Rectal smooth muscle tissue (tissue), 1 donor: Measurements from ENCODE around the gene DPEP2NB.

Experiments used
- H3K27ac ChIP-seq: one replicate; pipeline ENCODE4 v1.7.0; 2013; ENCODE audit warnings: low read depth, low read length, inconsistent platforms
- H3K27me3 ChIP-seq: one replicate; pipeline ENCODE4 v1.7.0; 2013; ENCODE audit warnings: low read length; ENCODE audit not compliant: control insufficient read depth, insufficient read depth
- H3K36me3 ChIP-seq: one replicate; pipeline ENCODE4 v1.7.0; 2013; ENCODE audit warnings: low read length; ENCODE audit not compliant: control insufficient read depth, insufficient read depth
- H3K4me1 ChIP-seq: one replicate; pipeline ENCODE4 v1.7.0; 2013; ENCODE audit warnings: low read length; ENCODE audit not compliant: control insufficient read depth, insufficient read depth
- H3K4me3 ChIP-seq: one replicate; pipeline ENCODE4 v1.7.0; 2013; ENCODE audit warnings: low read length
- H3K9ac ChIP-seq: one replicate; pipeline ENCODE4 v1.7.0; 2013; ENCODE audit warnings: low read length

Gene DPEP2NB

DNA sequence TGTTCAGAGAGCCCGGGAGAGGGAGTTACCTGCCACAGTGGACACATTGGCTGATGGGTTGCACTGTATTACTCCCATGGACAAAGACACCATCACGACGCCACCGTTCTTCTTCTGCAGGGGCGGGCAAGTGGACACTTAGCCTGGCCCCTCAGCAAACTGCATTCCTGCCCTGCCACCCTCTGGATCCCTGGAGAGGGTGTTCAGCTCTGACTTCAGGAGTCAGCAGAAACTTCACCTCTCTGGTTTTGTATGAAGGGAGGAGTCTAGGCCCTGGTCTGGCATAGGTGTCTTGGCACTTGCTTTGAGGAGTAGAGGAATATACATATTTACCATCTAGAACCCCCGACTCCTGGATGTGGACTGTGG is 25.7 kb downstream of the DPEP2NB start:
- Histone ChIP-seq H3K36me3 (no peaks in the 10 kb centered on the region), H3K27ac (no peak overlapping the region), H3K27me3 (no peaks in the 10 kb centered on the region), H3K9ac (no peak overlapping the region), H3K4me1 (peaks cover 4% of the 10 kb centered on the region), H3K4me3 (no peak overlapping the region)

DNA sequence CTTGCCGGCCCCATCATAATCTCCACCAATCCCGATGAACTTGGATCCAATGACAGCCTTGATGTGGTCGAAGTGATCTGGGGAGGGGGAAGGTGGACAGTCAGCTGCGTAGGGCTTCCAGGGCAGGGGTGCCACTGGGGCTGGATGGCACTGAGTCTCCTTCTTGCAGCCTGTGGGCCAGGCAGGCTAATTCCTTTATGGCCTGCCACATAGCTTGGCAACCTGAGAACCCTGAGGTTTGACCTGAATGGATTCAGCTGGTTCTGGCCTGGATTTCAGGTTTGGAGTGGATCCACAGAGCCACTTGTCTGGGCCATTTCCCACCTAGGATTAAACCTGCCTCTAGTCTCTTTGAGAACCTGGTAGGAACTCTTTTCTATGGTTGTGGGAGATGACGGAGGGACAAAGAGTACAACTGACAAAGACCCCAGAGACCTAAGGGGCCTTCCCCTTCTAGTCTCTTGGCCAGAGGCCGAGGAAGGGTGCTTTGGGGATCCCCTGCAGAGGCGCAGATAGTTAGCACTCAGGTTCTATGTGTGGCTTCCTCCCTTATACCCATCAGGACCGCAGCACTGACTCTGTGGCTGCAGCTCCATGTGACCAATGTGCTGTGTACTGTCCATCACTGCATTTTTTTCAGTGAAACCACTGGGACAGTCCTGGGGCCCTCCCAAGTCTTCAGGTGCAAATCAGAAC is 26.2 kb downstream of the DPEP2NB start:
- Histone ChIP-seq H3K36me3 (no peaks in the 10 kb centered on the region), H3K4me1 (peaks cover 4% of the 10 kb centered on the region), H3K27ac (no peak overlapping the region), H3K9ac (no peak overlapping the region), H3K4me3 (no peak overlapping the region), H3K27me3 (no peaks in the 10 kb centered on the region)

DNA sequence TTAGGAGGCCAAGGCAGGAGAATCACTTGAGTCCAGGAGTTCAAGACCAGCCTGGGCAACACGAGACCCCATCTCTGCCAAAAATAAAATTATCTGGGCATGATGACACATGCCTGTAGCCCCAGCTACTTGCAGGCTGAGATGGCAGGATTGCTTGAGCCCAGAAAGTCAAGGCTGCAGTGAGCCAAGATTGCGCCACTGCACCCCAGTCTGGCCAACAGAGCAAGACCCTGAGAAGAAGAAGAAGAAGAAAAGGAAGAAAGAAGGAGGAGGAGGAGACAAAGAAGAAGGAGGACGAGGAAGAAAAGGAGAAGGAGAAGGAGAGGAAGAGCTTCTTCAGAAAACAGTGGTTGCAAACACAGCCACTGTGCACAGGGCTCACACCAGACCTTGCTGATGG is 27.0 kb downstream of the DPEP2NB start:
- Histone ChIP-seq H3K27ac (no peak overlapping the region), H3K9ac (no peak overlapping the region), H3K27me3 (no peaks in the 10 kb centered on the region), H3K4me3 (no peak overlapping the region), H3K36me3 (no peaks in the 10 kb centered on the region), H3K4me1 (peaks cover 4% of the 10 kb centered on the region)

DNA sequence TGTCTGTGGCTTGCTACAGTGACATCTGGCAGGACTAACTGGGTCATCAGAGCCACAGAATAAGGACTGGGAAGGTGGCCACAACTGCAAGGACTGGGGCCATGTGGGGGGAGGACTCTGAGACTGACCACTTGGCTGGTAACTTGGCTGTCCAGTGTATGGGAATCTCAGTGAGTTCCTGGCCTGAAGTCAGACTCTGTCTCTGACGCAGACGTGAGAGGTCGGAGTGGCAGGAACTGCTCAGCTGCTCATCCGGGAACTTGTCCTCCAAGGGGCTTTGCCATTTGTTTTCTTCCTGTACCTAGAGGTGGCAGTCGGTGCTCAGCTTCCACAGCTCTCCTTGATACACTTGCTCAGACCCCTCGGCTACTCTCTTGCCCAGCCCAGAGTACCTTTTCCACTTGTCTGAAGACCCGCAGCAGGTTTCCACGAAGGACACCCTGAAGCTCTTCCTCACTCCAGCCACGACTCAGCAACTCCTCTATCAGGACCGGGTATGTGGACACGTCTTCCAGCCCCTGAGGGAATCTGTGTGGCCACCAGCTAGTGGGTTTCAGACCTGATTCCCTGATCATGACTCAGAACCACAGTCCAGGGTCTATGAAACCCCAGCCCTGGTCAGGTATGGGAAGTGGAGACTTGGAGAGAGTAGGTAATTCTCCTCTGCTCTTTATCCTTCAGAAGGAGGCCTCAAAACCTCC is 28.1 kb downstream of the DPEP2NB start:
- Histone ChIP-seq H3K4me1 (no peaks in the 10 kb centered on the region), H3K36me3 (no peaks in the 10 kb centered on the region), H3K4me3 (no peak overlapping the region), H3K27ac (no peak overlapping the region), H3K27me3 (no peaks in the 10 kb centered on the region), H3K9ac (no peak overlapping the region)

DNA sequence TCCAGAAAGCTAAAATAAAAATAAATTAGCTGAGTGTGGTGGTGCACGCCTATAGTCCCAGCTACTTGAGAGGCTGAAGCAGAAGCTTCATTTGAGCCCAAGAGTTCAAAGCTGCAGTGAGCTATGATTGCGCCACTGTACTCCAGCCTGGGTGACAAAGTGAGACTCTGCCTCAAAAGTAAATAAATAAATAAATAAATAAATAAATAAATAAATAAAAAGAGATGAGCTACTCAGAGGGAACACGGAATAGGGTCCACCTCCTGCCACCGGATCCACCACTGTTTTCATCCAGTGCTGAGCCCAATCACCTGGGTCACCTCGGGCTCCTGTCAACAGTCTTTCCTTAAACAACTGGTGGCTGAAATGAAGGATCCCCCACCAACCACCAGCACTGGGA is 28.8 kb downstream of the DPEP2NB start:
- H3K4me3 ChIP-seq: no peak overlapping the region
- H3K4me1 ChIP-seq: no peaks in the 10 kb centered on the region
- H3K9ac ChIP-seq: no peak overlapping the region
- no peak overlapping the region for H3K27ac ChIP-seq
- no peaks in the 10 kb centered on the region for H3K36me3 ChIP-seq
- no peaks in the 10 kb centered on the region for H3K27me3 ChIP-seq

DNA sequence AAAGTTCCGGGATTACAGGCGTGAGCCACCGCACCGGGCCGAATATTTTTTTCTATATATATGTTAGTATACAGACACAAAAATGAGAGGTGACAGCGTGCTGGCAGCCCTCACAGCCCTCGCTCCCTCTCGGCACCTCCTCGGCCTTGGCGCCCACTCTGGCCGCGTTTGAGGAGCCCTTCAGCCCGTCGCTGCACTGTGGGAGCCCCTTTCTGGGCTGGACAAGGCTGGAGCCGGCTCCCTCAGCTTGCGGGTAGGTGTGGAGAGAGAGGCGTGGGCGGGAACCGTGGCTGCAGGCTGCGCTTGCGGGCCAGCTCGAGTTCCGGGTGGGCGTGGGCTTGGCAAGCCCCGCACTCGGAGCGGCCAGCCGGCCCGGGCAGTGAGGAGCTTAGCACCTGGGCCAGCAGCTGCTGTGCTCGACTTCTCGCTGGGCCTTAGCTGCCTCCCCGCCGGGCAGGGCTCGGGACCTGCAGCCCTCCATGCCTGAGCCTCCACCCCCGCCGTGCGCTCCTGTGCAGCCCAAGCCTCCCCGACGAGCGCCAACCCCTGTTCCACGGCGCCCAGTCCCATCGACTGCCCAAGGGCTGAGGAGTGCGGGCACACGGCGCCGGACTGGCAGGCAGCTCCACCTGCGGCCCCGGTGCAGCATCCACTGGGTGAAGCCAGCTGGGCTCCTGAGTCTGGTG is 33.6 kb downstream of the DPEP2NB start:
- H3K9ac ChIP-seq: no peak overlapping the region
- no peak overlapping the region for H3K27ac ChIP-seq
- no peak overlapping the region for H3K4me3 ChIP-seq
- no peaks in the 10 kb centered on the region for H3K36me3 ChIP-seq
- no peaks in the 10 kb centered on the region for H3K27me3 ChIP-seq
- H3K4me1 ChIP-seq: no peaks in the 10 kb centered on the region

DNA sequence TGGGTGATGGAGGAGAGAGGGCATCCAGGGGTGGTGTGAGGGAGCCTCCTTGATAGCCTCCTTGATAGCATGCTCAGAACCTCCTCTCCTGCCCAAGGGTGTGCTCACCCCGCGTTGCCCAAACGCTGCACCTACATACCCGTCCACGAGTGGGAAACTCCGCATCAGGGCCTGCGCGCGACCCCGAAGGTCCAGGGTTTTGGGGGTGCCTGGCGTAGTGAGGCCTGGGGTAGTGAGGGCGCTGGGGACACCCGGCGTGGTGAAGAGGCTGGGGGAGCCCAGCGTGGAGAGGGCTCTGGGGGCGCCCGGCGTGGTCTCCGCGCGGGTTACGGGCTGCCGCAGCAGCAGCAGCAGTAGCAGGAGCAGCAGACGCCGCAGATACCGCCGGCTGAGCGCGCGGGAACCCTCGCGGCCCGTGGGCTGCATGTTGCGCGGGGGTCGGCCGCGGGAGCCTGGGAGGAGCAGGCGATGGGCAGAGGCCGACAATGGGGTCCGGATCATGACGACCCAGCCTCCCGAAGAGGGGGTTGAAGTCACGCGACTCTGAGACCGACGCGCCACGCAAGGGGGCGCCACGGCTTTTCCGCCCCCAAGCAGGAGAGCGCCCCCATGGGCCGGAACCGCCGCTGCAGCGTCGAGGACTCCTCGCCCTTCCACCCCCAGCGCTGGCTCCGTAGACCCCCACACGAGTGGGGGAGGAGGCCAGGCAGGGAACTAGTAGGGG is 35.6 kb downstream of the DPEP2NB start, which contains the start of gene DPEP3:
TSS of gene DPEP3 (minus strand) at position 545 of the 724 bp plus-strand sequence. CDS start at position 426, 119 bp downstream.
- Histone ChIP-seq H3K36me3 (no peaks in the 10 kb centered on the region), H3K27ac (no peak within 1 kb of the TSS), H3K4me1 (no peaks in the 10 kb centered on the region), H3K9ac (no peak within 1 kb of the TSS), H3K27me3 (no peaks in the 10 kb centered on the region), H3K4me3 (no peak within 1 kb of the TSS)

DNA sequence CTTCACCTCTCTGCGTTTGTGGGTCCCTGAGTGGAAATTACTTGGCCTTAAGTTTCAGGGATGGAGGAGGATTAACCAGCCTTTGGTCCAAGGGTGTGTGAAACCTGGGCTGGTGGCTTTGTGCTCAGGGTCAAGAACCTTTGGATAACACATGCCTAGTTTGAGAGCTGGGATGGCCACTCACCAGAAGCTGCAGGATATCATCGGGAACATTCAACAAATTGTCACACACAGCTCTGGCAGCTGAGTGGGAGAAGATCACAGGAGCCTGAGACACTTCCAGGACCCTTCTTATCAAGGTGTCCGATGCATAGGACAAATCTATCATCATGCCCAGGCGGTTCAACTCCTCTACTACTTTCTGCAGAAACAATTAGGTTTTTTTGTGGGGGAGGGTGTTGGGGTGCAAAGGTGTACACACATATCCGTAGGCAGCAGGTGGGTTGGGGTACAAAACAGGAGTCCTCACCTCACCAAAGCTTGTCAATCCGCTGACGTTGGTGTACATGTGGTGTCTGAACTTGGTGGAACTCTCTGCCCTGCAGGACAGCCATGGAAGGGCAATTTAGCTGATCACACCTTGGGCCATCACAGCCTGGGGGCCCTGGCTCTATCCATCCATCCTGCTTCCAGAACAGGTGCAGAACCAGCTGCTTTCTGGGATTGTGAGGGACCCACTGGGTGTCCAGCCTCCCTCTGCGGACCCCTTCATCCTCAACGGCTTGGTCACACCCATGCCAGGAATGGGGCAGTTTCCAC is 38.1 kb downstream of the DPEP2NB start:
- no peaks in the 10 kb centered on the region for H3K4me1 ChIP-seq
- no peaks in the 10 kb centered on the region for H3K36me3 ChIP-seq
- no peak overlapping the region for H3K4me3 ChIP-seq
- H3K27me3 ChIP-seq: no peaks in the 10 kb centered on the region
- no peak overlapping the region for H3K27ac ChIP-seq
- H3K9ac ChIP-seq: no peak overlapping the region

DNA sequence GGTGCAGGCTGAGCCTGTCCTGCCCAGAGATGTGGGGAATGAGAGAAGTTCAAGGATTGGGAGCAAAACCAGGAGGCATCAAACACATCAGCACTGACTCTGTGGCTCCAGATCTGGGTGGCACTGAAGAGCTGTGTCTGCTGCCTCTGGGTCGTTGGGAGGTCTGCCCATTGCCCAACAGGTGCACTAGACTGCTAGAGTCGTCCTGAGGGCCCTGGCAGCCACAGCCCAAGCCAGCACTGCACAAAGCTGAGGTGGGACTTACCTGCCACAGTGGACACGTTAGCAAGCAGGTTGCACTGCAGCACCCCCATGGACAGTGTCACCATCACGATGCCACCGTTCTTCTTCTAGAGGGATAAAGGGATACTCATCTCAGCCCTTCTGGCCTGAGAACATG is 38.7 kb downstream of the DPEP2NB start:
- H3K9ac ChIP-seq: no peak overlapping the region
- no peaks in the 10 kb centered on the region for H3K4me1 ChIP-seq
- no peaks in the 10 kb centered on the region for H3K36me3 ChIP-seq
- no peak overlapping the region for H3K27ac ChIP-seq
- no peak overlapping the region for H3K4me3 ChIP-seq
- H3K27me3 ChIP-seq: no peaks in the 10 kb centered on the region

DNA sequence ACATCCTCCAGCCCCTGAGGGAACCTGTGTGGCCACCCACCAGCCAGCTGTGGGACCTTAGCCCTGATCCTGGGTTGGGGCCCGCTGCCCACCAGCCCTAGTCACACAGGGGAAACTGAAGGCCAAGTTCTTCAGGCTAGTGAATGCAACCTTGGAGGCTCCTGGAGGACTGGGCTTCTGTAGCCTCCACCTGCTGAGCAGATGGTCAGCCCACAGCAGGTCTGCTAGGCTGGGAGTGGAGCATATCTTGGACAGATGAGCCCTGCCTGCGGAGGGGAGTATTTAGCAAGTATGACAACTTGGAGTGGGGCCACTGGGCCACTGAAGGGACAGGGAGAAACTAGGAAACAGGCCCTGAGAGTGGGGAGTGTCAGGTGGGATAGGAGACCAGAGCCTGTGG is 39.5 kb downstream of the DPEP2NB start:
- Histone ChIP-seq H3K9ac (no peak overlapping the region), H3K36me3 (no peaks in the 10 kb centered on the region), H3K4me3 (no peak overlapping the region), H3K27me3 (no peaks in the 10 kb centered on the region), H3K27ac (no peak overlapping the region), H3K4me1 (no peaks in the 10 kb centered on the region)

DNA sequence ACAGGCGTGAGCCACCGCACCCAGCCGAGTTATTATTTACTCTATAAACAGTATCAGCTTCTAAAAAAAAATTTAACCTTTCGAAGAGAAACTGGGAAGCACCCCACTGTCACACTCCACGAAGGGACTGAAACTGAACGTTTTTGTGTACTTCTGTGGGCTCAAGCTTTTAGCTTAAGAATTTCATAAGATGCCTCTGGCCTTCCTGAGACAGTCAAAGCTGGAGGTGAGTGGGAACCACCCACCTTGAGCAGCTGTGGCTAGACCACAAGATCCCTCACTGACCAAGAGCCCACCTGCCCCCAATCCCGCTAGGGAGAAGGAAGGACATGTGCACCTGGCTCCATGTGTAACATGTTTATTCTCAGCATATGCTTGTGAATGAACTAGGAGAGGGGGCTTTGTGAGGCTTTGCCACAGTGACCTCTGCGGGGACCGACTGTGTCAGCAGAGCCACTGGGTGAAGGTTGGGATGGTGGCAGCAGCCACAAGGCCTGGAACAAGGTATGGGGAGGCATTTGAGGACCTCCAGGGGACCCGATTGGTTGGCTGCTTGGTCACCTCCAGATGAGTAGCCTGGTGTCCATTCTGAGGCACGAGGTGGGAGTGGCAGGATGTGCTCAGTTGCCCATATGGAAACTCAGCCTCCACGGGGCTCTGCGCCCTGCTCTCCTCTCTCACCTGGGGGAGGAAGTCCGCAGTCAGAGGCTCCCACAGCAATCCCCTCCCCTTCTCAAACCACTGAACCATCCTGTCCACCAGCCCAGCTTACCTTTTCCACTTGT is 40.2 kb downstream of the DPEP2NB start:
- Histone ChIP-seq H3K27me3 (no peaks in the 10 kb centered on the region), H3K4me3 (no peak overlapping the region), H3K27ac (no peak overlapping the region), H3K4me1 (no peaks in the 10 kb centered on the region), H3K36me3 (no peaks in the 10 kb centered on the region), H3K9ac (no peak overlapping the region)
